Right cardiac atrium (tissue), 5 donors: Measurements from ENCODE around the gene ATM. TPM values are rescaled to one million over a fixed set of nuclear protein-coding genes. Genes with fewer than 3 reads are reported as not detected.

ENCODE experiments used
- ATAC-seq, 2 donors: fragments of 200-7000 bp; cut with Tn5 transposase; one replicate each; pipeline versions ENCODE4 v1.8.0 to v1.9.1; 2020; ENCODE audit warnings: moderate library complexity in 2 of 2, mild to moderate bottlenecking in 1 of 2
- DNase-seq, 3 donors: peaks; one replicate each; pipeline ENCODE4 v3.0.0-alpha.2; 2020
- H3K27ac ChIP-seq: one replicate; pipeline ENCODE4 v1.5.1; 2013; ENCODE audit warnings: mild to moderate bottlenecking, low read length, control low read depth, moderate library complexity
- H3K27me3 ChIP-seq: one replicate; pipeline ENCODE4 v1.6.1; 2013; ENCODE audit not compliant: control insufficient read depth, insufficient read depth
- H3K4me1 ChIP-seq: one replicate; pipeline ENCODE4 v1.6.1; 2013; ENCODE audit warnings: low read length; ENCODE audit not compliant: control insufficient read depth, insufficient read depth
- H3K4me3 ChIP-seq: one replicate; pipeline ENCODE4 v1.5.1; 2013; ENCODE audit warnings: low read length, control low read depth
- H3K9me3 ChIP-seq: one replicate; pipeline ENCODE4 v1.6.1; 2013; ENCODE audit warnings: low read length; ENCODE audit not compliant: control insufficient read depth
- WGBS: extraction: QIAGEN DNeasy Blood & Tissue Kit; methylation state at CpG from one replicate; pipeline ENCODE4 v1.1.7; 2013; 5-methylcytosine and 5-hydroxymethylcytosine counted together
- intact Hi-C, 4 donors: fragments of 100-400 bp; cut with DNase I; formaldehyde crosslinking; loops; one replicate each; pipeline versions ENCODE4 v1.11.0 to v1.14.0; 2022 to 2023
- long read RNA-seq, 4 donors: library from polyadenylated mRNA; unstranded; transcript quantifications; one replicate each; pipeline ENCODE4 v2.0.0, GENCODE V29; 2020 to 2021
- polyA plus RNA-seq: library from polyadenylated mRNA; stranded (reverse); fragments of 200-250 nt; gene quantifications from one replicate; pipeline ENCODE4 v1.2.3, GENCODE V29; 2013
- total RNA-seq, 4 donors: library from RNA; stranded (reverse); fragmentation: NEBNext Ultra II Directional; extraction: Animal tissue kit (Norgen Biotek cat#: 25700); gene quantifications; one replicate each; pipeline ENCODE4 v1.2.1, GENCODE V29; 2021
- donor health status: healthy with polysubstance abuse.
- donor health status: DM: no; HTN: yes; CAD: no.
- donor health status: DM: no; HTN: no; CAD: no.
- donor health status: DM: no; HTN: yes; CAD: no; lungs with severe emphysema.
- donor health status: DM: yes; HTN: yes; CAD: no.

Gene ATM
- total RNA-seq (10 to 100 TPM; 39.7 to 46.5 (median 45.3) TPM), polyA plus RNA-seq (18.4 TPM)
- long read RNA-seq, donor 1, partial matches to known transcripts: 6 of 13 reads
- long read RNA-seq, donor 1, other reads (novel, unspliced or antisense): 7 of 13 reads
- long read RNA-seq, donor 2, partial matches to known transcripts: 1 of 1 reads
- long read RNA-seq, donor 2, other reads (novel, unspliced or antisense): 0 of 1 reads
- long read RNA-seq, donor 3, partial matches to known transcripts: 1 of 12 reads
- long read RNA-seq, donor 3, other reads (novel, unspliced or antisense): 11 of 12 reads
- long read RNA-seq, donor 4: 0 reads

GRCh38 chr11:108222574-108223347 is at the start of gene ATM, which contains the start of gene NPAT:
ATM (plus strand) TSS chr11:108223067; CDS start chr11:108227625, 4,558 bp downstream.
NPAT (minus strand) TSS chr11:108222638; CDS start chr11:108222536, 102 bp downstream.
- ATAC-seq: peak; percentile 98 to 99
- Histone ChIP-seq H3K27ac (peak within 1 kb of the TSS; percentile 98), H3K9me3 (no peaks in the 10 kb centered on the region), H3K4me1 (no peaks in the 10 kb centered on the region), H3K27me3 (no peaks in the 10 kb centered on the region), H3K4me3 (peak within 1 kb of the TSS; percentile 82)
- intact Hi-C loops: loop anchor here in 3 of 4 donors (5.0 to 10.0 kb wide), 3 partner anchors 98 to 435 kb away; partner anchors contain the start of genes CUL5 (in 2 of the 3) and ACAT1 (in 1 of the 3)
- under 1% methylated on average over 70 of the region's 70 CpGs for WGBS
- DNase-seq: peak; percentile 100

- no peak overlapping the region for H3K4me3 ChIP-seq
- ATAC-seq: no peak
- H3K27ac ChIP-seq: no peak overlapping the region
Observed at GRCh38 chr11:108177570-108177969, 45.3 kb upstream of the ATM start.

GRCh38 chr11:108193725-108194124 is 29.1 kb upstream of the ATM start:
- no peak for DNase-seq
- ATAC-seq: no peak
- H3K27me3 ChIP-seq: no peaks in the 10 kb centered on the region
- H3K4me1 ChIP-seq: no peaks in the 10 kb centered on the region
- intact Hi-C loops: no loop called here
- H3K9me3 ChIP-seq: no peaks in the 10 kb centered on the region
- H3K4me3 ChIP-seq: no peak overlapping the region
- no peak overlapping the region for H3K27ac ChIP-seq

More at GRCh38 chr11:108177570-108177969, 45.3 kb upstream of the ATM start:
- Histone ChIP-seq H3K9me3 (no peaks in the 10 kb centered on the region), H3K4me1 (no peaks in the 10 kb centered on the region), H3K27me3 (no peaks in the 10 kb centered on the region)
- DNase-seq: no peak
- intact Hi-C loops: no loop called here
- 78% methylated on average over 5 of the region's 5 CpGs for WGBS

- Histone ChIP-seq H3K4me3 (no peak overlapping the region), H3K4me1 (peaks cover 2% of the 10 kb centered on the region), H3K27ac (no peak overlapping the region), H3K9me3 (no peaks in the 10 kb centered on the region), H3K27me3 (no peaks in the 10 kb centered on the region)
- intact Hi-C loops: no loop called here
- no peak for DNase-seq
- 88% methylated on average over 3 of the region's 3 CpGs for WGBS
- no peak for ATAC-seq
Observed at GRCh38 chr11:108196901-108197300, 26.0 kb upstream of the ATM start.

- Histone ChIP-seq H3K27ac (no peak overlapping the region), H3K4me3 (no peak overlapping the region), H3K9me3 (no peaks in the 10 kb centered on the region), H3K27me3 (no peaks in the 10 kb centered on the region), H3K4me1 (peaks cover 2% of the 10 kb centered on the region)
- ATAC-seq (no peak), DNase-seq (no peak)
- intact Hi-C loops: no loop called here
Observed at GRCh38 chr11:108197351-108197750, 25.5 kb upstream of the ATM start.

GRCh38 chr11:108198833-108199232 is 24.0 kb upstream of the ATM start:
- Histone ChIP-seq H3K4me1 (peaks cover 2% of the 10 kb centered on the region), H3K9me3 (no peaks in the 10 kb centered on the region), H3K4me3 (no peak overlapping the region), H3K27me3 (no peaks in the 10 kb centered on the region), H3K27ac (no peak overlapping the region)
- 75% methylated on average over 8 of the region's 8 CpGs for WGBS
- DNase-seq: peak in 1 of 3 donors; percentile 27
- peak; percentile 47 to 70 for ATAC-seq
- intact Hi-C loops: no loop called here

GRCh38 chr11:108199446-108200321 is 23.2 kb upstream of the ATM start:
- ATAC-seq (no peak), DNase-seq (no peak)
- WGBS: 75% methylated on average over 12 of the region's 12 CpGs
- H3K4me1 ChIP-seq: peaks cover 2% of the 10 kb centered on the region
- intact Hi-C loops: no loop called here
- H3K4me3 ChIP-seq: no peak overlapping the region
- no peaks in the 10 kb centered on the region for H3K27me3 ChIP-seq
- no peak overlapping the region for H3K27ac ChIP-seq
- H3K9me3 ChIP-seq: no peaks in the 10 kb centered on the region

GRCh38 chr11:108203075-108203474 is 19.8 kb upstream of the ATM start:
- ATAC-seq (no peak), DNase-seq (no peak)
- 56% methylated on average over 2 of the region's 2 CpGs for WGBS
- H3K27ac ChIP-seq: no peak overlapping the region
- no peaks in the 10 kb centered on the region for H3K27me3 ChIP-seq
- H3K4me1 ChIP-seq: peaks cover 2% of the 10 kb centered on the region
- no peaks in the 10 kb centered on the region for H3K9me3 ChIP-seq
- intact Hi-C loops: no loop called here
- H3K4me3 ChIP-seq: no peak overlapping the region

- 95% methylated on average over 9 of the region's 9 CpGs for WGBS
- ATAC-seq (no peak), DNase-seq (no peak)
- intact Hi-C loops: no loop called here
- Histone ChIP-seq H3K9me3 (no peaks in the 10 kb centered on the region), H3K27ac (no peak overlapping the region), H3K4me3 (no peak overlapping the region), H3K27me3 (no peaks in the 10 kb centered on the region), H3K4me1 (peaks cover 2% of the 10 kb centered on the region)
Observed at GRCh38 chr11:108204376-108204775, 18.5 kb upstream of the ATM start.

GRCh38 chr11:108204929-108205499 is 17.9 kb upstream of the ATM start:
- Histone ChIP-seq H3K4me3 (no peak overlapping the region), H3K4me1 (peaks cover under 1% of the 10 kb centered on the region), H3K9me3 (no peaks in the 10 kb centered on the region), H3K27ac (no peak overlapping the region), H3K27me3 (no peaks in the 10 kb centered on the region)
- DNase-seq (no peak), ATAC-seq (no peak)
- intact Hi-C loops: no loop called here
- 96% methylated on average over 4 of the region's 4 CpGs for WGBS
